Panc1 (cell line): Measurements from ENCODE around the gene ELMO2. TPM values are rescaled to one million over a fixed set of nuclear protein-coding genes. Genes with fewer than 3 reads are reported as not detected.

Experiments used
- ATAC-seq: fragments of 200-7000 bp; cut with Tn5 transposase; 2 replicates; pipeline ENCODE4 v1.9.1; 2020; ENCODE audit warnings: mild to moderate bottlenecking, moderate library complexity
- BruUV-seq: library from RNA; stranded (reverse); fragments of 400-500 nt; replicated peaks from 2 replicates; lab custom pipeline; 2021; lab: Mats Ljungman, UMichigan
- CTCF ChIA-PET: fragments of 300-600 bp; sonication (Branson Sonifier 250); formaldehyde crosslinking; loops from one replicate; lab custom pipeline; 2022; ENCODE audit warnings: antibody characterized with exemption; lab: Charles Lee
- POLR2A ChIA-PET: fragments of 300-600 bp; sonication (Branson Sonifier 250); formaldehyde crosslinking; loops from one replicate; lab custom pipeline; 2022; ENCODE audit warnings: antibody characterized with exemption; lab: Charles Lee
- DNase-seq: peaks from one replicate; pipeline ENCODE4 v3.0.0-alpha.2; 2010; ENCODE audit warnings: low read depth, low spot score
- H3K27ac ChIP-seq: 2 replicates; pipeline ENCODE4 v1.5.1; 2011; ENCODE audit warnings: mild to moderate bottlenecking, low read length, inconsistent platforms
- H3K27me3 ChIP-seq: fragments of 200-500 bp; sonication (Bioruptor generic); 2 replicates; pipeline ENCODE4 v1.6.0; 2014; ENCODE audit warnings: low read length, inconsistent platforms; ENCODE audit not compliant: control insufficient read depth, insufficient read depth
- H3K36me3 ChIP-seq: fragments of 200-500 bp; sonication (Bioruptor generic); 2 replicates; pipeline ENCODE4 v1.5.1; 2014; ENCODE audit warnings: inconsistent platforms, mild to moderate bottlenecking, low read length, moderate library complexity; ENCODE audit not compliant: control insufficient read depth, insufficient read depth
- H3K4me1 ChIP-seq: 2 replicates; pipeline ENCODE4 v1.5.1; 2011; ENCODE audit warnings: inconsistent platforms, mild to moderate bottlenecking, low read length, moderate library complexity; ENCODE audit not compliant: control insufficient read depth, insufficient read depth
- H3K4me3 ChIP-seq, 2 experiments: 2 replicates each; pipeline ENCODE4 v1.5.1; 2011 to 2012; ENCODE audit warnings: low read depth in 2 of 2, low read length in 2 of 2, mild to moderate bottlenecking in 2 of 2, inconsistent platforms in 1 of 2, moderate library complexity in 1 of 2
- H3K9me3 ChIP-seq: fragments of 200-500 bp; sonication (Bioruptor generic); 2 replicates; pipeline ENCODE4 v1.5.1; 2014; ENCODE audit warnings: low read depth, mild to moderate bottlenecking, inconsistent platforms, low read length, moderate library complexity; ENCODE audit not compliant: control insufficient read depth, insufficient read depth
- CTCF ChIP-seq: fragments of 450-650 bp; IDR thresholded peaks from 2 replicates; pipeline ENCODE4 v1.5.1; 2017; ENCODE audit warnings: mild to moderate bottlenecking
- POLR2AphosphoS5 ChIP-seq: IDR thresholded peaks from 2 replicates; pipeline ENCODE4 v1.6.1; 2012; ENCODE audit warnings: mild to moderate bottlenecking, low read depth, low read length, moderate library complexity
- REST ChIP-seq, 2 experiments: IDR thresholded peaks; 2 replicates each; pipeline ENCODE4 v1.6.1; 2011 to 2012; ENCODE audit warnings: low read depth in 2 of 2, control low read depth in 1 of 2, low read length in 1 of 2, mild to moderate bottlenecking in 1 of 2, moderate library complexity in 1 of 2; ENCODE audit not compliant: insufficient read depth in 1 of 2
- SIN3A ChIP-seq: IDR thresholded peaks from 2 replicates; pipeline ENCODE4 v1.6.1; 2012; ENCODE audit warnings: low read depth, mild to moderate bottlenecking, low read length, moderate library complexity, borderline replicate concordance; ENCODE audit not compliant: insufficient read depth
- TCF7L2 ChIP-seq: IDR thresholded peaks from 2 replicates; pipeline ENCODE4 v1.6.1; 2011; ENCODE audit warnings: mild to moderate bottlenecking, low read depth, low read length, inconsistent platforms
- in situ Hi-C: cut with HindIII; loops from 2 replicates; pipeline ENCODE4 v1.10.0; 2016; ENCODE audit warnings: low sequenced_read_pairs, low pct_unique_long_range_greater_than_20kb
- intact Hi-C: fragments of 100-400 bp; cut with micrococcal nuclease; formaldehyde crosslinking; loops from one replicate; pipeline ENCODE4 v1.10.0; 2022; ENCODE audit not compliant: unreplicated experiment
- total RNA-seq: library from RNA; stranded (reverse); gene quantifications from one replicate; pipeline ENCODE4 v1.2.1, GENCODE V29; 2021; ENCODE audit not compliant: unreplicated experiment

Gene ELMO2
- total RNA-seq, 1 experiment from 2014 or later: 40.4 TPM

- Histone ChIP-seq H3K9me3 (no peaks in the 10 kb centered on the region), H3K4me3 (no peak overlapping the region; a peak in 1 of 4 replicates), H3K27me3 (peaks cover 3% of the 10 kb centered on the region; the same call in 1 of the 2 replicates), H3K36me3 (no peaks in the 10 kb centered on the region; the same call in 1 of the 2 replicates), H3K27ac (no peak overlapping the region), H3K4me1 (peaks cover 15% of the 10 kb centered on the region)
- POLR2A ChIA-PET: interaction anchor here (0.6 kb wide), 1 partner anchor 167 kb away, joined by 3 read pairs; no protein-coding TSS in a partner anchor
- no peak for TF ChIP-seq CTCF
- no peak for TF ChIP-seq SIN3A
- no peak for TF ChIP-seq POLR2AphosphoS5
- no peak for TF ChIP-seq TCF7L2
- no peak for TF ChIP-seq REST (IDR thresholded peaks at IDR 0.05; ENCODE audit: insufficient read depth in 1 of 2, low read depth in 2 of 2, low read length in 1 of 2)
- ATAC-seq: no peak
- CTCF ChIA-PET: no interaction called here
- BruUV-seq: no TSS peak
- in situ Hi-C loops (no loop called here), intact Hi-C loops (no loop called here)
- DNase-seq: no peak
Observed at GRCh38 chr20:46407671-46407996, 1.2 kb upstream of the ELMO2 start.

- DNase-seq (no peak), ATAC-seq (peak; percentile 49)
- intact Hi-C loops (no loop called here), in situ Hi-C loops (no loop called here)
- Histone ChIP-seq H3K27ac (peak overlapping the region; percentile 81), H3K36me3 (no peaks in the 10 kb centered on the region; the same call in 1 of the 2 replicates), H3K4me1 (peaks cover 15% of the 10 kb centered on the region), H3K4me3 (peak overlapping the region; percentile 65 to 81), H3K27me3 (no peaks in the 10 kb centered on the region), H3K9me3 (no peaks in the 10 kb centered on the region)
- POLR2A ChIA-PET: no interaction called here
- TF ChIP-seq TCF7L2 (no peak), CTCF (no peak), POLR2AphosphoS5 (no peak), REST (IDR thresholded peaks at IDR 0.05; ENCODE audit: insufficient read depth in 1 of 2, low read depth in 2 of 2, low read length in 1 of 2) (no peak), SIN3A (no peak)
- no TSS peak for BruUV-seq
- CTCF ChIA-PET: interaction anchor here (0.5 to 0.8 kb wide), 3 partner anchors 31 to 542 kb away, joined by 3 to 8 read pairs (median 3); no protein-coding TSS in a partner anchor
Observed at GRCh38 chr20:46406986-46407670, 713 bp upstream of the ELMO2 start.
